ENCODE results near the gene CPEB1. TPM values are rescaled to one million over a fixed set of nuclear protein-coding genes. Genes with fewer than 3 reads are reported as not detected.

Gene CPEB1
- total and polyA plus RNA-seq, 2 experiments from 2014 or later: 4.1 to 9.4 TPM

DNA sequence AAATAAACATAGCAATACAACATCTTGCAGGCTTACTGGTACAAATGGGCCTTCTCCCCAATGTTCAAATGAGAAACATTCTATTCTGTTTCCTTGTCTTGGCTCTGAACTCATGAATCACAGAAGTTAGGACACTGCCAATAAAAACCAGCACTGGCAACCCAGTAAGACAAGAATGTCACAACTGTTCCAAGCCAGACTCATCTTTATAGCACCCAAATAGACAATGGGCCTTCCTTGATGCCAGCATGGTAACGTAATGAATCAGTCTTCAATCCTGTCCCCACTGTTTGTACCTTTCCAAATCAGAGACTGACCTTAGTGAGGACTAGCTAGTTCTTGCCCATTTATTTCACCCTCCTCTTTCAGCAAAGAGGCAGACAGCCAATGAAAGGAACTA, 92.8 kb downstream of the CPEB1 start (continued):
- TF ChIP-seq CTCF (conservative IDR thresholded peaks at IDR 0.05; ENCODE audit: low read depth in 2 of 2) (no peak), POLR2AphosphoS5 (IDR thresholded peaks at IDR 0.05; ENCODE audit: low read depth) (no peak), NANOG (IDR thresholded peaks at IDR 0.05; ENCODE audit: borderline replicate concordance) (no peak), ZNF114 (CRISPR knock-in tag; IDR thresholded peaks at IDR 0.05) (no peak), STAT1 (IDR thresholded peaks at IDR 0.05; ENCODE audit: unreplicated experiment) (no peak)

DNA sequence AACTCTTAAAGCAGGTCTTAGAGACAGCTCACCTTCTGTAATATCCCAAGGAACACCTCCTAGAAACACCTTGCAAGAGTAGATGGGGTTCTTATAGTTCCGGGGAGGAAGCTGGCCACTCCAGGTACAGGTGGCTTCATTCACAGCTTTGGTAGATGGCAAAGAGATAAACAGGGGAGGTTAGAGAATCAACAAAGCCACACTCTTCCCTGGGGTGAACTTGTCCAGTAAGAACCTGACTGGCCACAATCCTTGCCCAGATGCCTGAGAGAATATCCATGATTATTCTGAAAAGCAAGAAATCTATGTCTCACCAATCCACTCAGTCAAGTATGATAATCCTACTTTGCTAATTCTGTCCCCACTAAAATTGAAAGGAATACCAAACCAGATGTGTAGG, 93.3 kb downstream of the CPEB1 start:
- Histone ChIP-seq H2AFZ (no peak overlapping the region), H3K79me2 (replicated peaks; ENCODE audit: insufficient read depth) (no peaks in the 10 kb centered on the region), H3F3A (replicated peaks; ENCODE audit: low read depth) (no peaks in the 10 kb centered on the region), H4K20me1 (replicated peaks; ENCODE audit: insufficient read depth) (no peaks in the 10 kb centered on the region), H3K9me2 (ENCODE audit: insufficient read depth) (no peaks in the 10 kb centered on the region; the same call in 1 of the 2 replicates), H3K4me1 (ENCODE audit: insufficient read depth) (no peaks in the 10 kb centered on the region), H3K36me3 (ENCODE audit: insufficient read depth) (no peaks in the 10 kb centered on the region), H3K4me3 (no peak overlapping the region), H3K27ac (ENCODE audit: low read depth) (no peak overlapping the region), H3K4me2 (no peak overlapping the region), H3K27me3 (ENCODE audit: insufficient read depth) (no peaks in the 10 kb centered on the region)
- Mint-ChIP-seq H3K27me3 (ENCODE audit: insufficient read depth, low read depth, poor library complexity) (no peaks in the 10 kb centered on the region), H3K4me3 (no peak overlapping the region), H3K36me3 (ENCODE audit: low read depth) (no peaks in the 10 kb centered on the region), H3K4me1 (peaks cover 16% of the 10 kb centered on the region), H3K27ac (no peak overlapping the region), H3K9me3 (no peaks in the 10 kb centered on the region)
- no peak for ATAC-seq
- DNase-seq (ENCODE audit: low spot score): no peak
- no peak for TF ChIP-seq EZH2 (IDR thresholded peaks at IDR 0.05; ENCODE audit: low read depth, unreplicated experiment)
- TF ChIP-seq ZNF114 (CRISPR knock-in tag; IDR thresholded peaks at IDR 0.05): no peak
- no peak for TF ChIP-seq EZH2phosphoT487 (IDR thresholded peaks at IDR 0.05; ENCODE audit: unreplicated experiment)
- TF ChIP-seq ZNF331 (CRISPR knock-in tag; IDR thresholded peaks at IDR 0.05; ENCODE audit: low read depth): no peak
- TF ChIP-seq JUNB (IDR thresholded peaks at IDR 0.05; ENCODE audit: unreplicated experiment): no peak
- TF ChIP-seq ZNF462 (CRISPR knock-in tag; IDR thresholded peaks at IDR 0.05): no peak
- TF ChIP-seq POLR2AphosphoS5 (IDR thresholded peaks at IDR 0.05; ENCODE audit: low read depth): no peak
- TF ChIP-seq NANOG (IDR thresholded peaks at IDR 0.05; ENCODE audit: borderline replicate concordance): no peak
- TF ChIP-seq, protein P1, sequence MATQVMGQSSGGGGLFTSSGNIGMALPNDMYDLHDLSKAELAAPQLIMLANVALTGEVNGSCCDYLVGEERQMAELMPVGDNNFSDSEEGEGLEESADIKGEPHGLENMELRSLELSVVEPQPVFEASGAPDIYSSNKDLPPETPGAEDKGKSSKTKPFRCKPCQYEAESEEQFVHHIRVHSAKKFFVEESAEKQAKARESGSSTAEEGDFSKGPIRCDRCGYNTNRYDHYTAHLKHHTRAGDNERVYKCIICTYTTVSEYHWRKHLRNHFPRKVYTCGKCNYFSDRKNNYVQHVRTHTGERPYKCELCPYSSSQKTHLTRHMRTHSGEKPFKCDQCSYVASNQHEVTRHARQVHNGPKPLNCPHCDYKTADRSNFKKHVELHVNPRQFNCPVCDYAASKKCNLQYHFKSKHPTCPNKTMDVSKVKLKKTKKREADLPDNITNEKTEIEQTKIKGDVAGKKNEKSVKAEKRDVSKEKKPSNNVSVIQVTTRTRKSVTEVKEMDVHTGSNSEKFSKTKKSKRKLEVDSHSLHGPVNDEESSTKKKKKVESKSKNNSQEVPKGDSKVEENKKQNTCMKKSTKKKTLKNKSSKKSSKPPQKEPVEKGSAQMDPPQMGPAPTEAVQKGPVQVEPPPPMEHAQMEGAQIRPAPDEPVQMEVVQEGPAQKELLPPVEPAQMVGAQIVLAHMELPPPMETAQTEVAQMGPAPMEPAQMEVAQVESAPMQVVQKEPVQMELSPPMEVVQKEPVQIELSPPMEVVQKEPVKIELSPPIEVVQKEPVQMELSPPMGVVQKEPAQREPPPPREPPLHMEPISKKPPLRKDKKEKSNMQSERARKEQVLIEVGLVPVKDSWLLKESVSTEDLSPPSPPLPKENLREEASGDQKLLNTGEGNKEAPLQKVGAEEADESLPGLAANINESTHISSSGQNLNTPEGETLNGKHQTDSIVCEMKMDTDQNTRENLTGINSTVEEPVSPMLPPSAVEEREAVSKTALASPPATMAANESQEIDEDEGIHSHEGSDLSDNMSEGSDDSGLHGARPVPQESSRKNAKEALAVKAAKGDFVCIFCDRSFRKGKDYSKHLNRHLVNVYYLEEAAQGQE (IDR thresholded peaks at IDR 0.05; ENCODE audit: unreplicated experiment): no peak
- no peak for TF ChIP-seq CREB1 (CRISPR knock-in tag; IDR thresholded peaks at IDR 0.05; ENCODE audit: low read depth)
